MG63 (cell line): Measurements from ENCODE around the gene VAMP2. TPM values are rescaled to one million over a fixed set of nuclear protein-coding genes. Genes with fewer than 3 reads are reported as not detected.
A peak's percentile ranks its signal among the peaks of the same experiment; 100 is the strongest.

Source experiments
- DNase-seq: peaks from one replicate; pipeline ENCODE4 v3.0.0-alpha.2; 2020
- H3K27me3 ChIP-seq: fragments of 250-450 bp; sonication (Bioruptor Pico); 2 replicates; pipeline ENCODE4 v1.5.1; 2020; ENCODE audit warnings: mild to moderate bottlenecking, moderate library complexity
- H3K36me3 ChIP-seq: fragments of 250-450 bp; sonication (Bioruptor Pico); 2 replicates; pipeline ENCODE4 v1.5.1; 2020; ENCODE audit warnings: mild to moderate bottlenecking, moderate library complexity
- H3K4me3 ChIP-seq: fragments of 250-450 bp; sonication (Bioruptor Pico); 2 replicates; pipeline ENCODE4 v1.5.1; 2020; ENCODE audit warnings: mild to moderate bottlenecking, moderate library complexity
- H3K9me3 ChIP-seq: fragments of 250-450 bp; sonication (Bioruptor Pico); 2 replicates; pipeline ENCODE4 v1.5.1; 2020; ENCODE audit warnings: mild to moderate bottlenecking, moderate library complexity
- total RNA-seq: library from RNA; depleted of rRNA; stranded (reverse); fragments of >200 nt; shearing (Covaris generic); gene quantifications from 2 replicates; pipeline ENCODE4 v1.2.3, GENCODE V29; 2014; ENCODE audit warnings: low replicate concordance

VAMP2 gene
- total RNA-seq, 1 experiment from 2014 or later = 3.2 TPM

DNA sequence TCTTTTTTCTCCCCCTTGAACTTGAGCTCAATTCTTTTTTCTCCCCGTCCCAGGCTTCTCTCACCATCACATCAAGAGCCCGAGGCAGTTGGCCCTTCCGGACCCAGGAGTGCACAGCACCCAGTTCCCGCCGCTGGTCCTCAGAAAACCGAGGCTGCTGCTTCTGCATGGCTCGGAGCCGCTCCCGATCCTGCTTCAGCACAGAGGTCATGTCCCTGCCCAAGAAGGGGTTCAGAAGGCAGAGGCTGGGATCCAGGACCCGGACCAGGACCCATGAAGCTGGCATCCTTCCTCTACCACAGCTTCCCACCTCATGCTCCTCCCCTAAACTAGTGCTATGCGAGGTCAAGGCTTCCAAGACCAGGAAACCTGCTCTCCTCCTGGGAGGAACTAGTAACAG, 21.0 kb downstream of the VAMP2 start:
- H3K27me3 ChIP-seq = no peaks in the 10 kb centered on the region
- H3K4me3 ChIP-seq = no peak overlapping the region
- no peak for DNase-seq
- no peaks in the 10 kb centered on the region for H3K9me3 ChIP-seq
- H3K36me3 ChIP-seq = no peaks in the 10 kb centered on the region; the same call in none of the 2 replicates

DNA sequence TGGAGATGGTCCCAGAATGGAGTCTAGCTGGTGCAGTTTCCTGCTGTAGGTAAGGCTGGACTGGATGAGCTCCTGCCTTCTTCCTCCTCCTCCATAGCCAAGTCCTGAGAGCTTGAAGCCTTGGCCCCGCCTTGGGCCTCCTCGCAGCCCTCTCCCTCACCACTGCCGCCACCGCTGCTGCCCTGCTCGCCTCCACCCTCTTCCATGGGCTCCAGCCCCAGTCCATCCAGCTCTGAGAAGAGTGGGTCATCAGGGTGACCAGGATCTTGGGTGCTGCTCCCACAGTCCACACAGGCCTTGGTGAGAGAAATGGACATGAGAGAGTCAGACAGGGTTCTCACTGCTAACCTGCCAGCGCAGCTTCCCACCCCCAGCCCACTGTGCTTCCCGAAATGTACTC, 21.7 kb downstream of the VAMP2 start:
- H3K36me3 ChIP-seq = no peaks in the 10 kb centered on the region; the same call in none of the 2 replicates
- H3K4me3 ChIP-seq = no peak overlapping the region
- no peak for DNase-seq
- H3K9me3 ChIP-seq = no peaks in the 10 kb centered on the region
- no peaks in the 10 kb centered on the region for H3K27me3 ChIP-seq

DNA sequence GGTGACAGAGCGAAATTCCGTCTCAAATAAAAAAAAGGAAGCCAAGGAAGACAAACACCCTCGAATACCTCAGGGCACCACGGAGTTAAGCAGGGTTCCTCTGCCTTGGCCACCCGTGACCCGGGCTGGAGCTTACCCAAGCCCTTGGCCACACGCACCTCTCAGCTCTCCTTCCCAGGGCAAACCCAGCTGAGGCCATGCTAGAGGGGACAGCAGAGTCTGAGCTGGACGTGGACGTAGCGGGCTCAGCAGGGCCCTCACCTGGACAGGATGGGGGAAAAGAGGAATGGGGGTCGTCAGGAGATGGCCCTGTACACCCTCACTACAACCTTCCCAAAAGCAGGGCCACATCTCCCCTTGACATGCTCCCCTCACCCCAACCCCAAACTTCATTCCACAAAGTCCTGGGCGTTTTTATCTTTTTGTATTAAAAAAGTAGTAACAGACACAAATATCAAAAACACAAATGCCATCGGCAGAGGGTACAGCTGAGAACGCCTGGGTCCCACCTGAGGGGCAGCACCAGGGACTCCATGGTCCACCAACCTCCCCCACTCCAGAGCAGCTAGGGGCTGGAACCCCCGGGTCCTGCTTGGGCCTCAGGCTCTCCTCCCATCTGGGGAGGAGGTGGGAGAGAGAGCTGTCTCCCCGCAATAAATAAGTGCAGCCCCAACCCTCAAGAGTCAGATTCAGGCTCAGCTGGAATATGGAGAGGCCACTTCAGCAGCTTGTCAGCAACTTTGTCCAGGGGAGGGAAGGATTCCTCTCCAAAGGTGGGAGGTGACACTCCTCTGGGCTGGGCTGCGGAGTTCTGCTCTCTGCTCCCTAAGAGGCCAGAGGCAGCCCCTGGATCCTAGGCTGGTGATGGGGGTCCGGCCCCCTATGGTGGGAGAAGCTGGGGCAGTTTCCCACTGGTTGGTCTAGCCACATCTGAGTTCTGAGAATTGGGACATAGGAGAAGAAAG, 22.4 kb downstream of the VAMP2 start:
- DNase-seq = no peak
- no peak overlapping the region for H3K4me3 ChIP-seq
- no peaks in the 10 kb centered on the region for H3K27me3 ChIP-seq
- no peaks in the 10 kb centered on the region; the same call in 1 of the 2 replicates for H3K36me3 ChIP-seq
- H3K9me3 ChIP-seq = no peaks in the 10 kb centered on the region

DNA sequence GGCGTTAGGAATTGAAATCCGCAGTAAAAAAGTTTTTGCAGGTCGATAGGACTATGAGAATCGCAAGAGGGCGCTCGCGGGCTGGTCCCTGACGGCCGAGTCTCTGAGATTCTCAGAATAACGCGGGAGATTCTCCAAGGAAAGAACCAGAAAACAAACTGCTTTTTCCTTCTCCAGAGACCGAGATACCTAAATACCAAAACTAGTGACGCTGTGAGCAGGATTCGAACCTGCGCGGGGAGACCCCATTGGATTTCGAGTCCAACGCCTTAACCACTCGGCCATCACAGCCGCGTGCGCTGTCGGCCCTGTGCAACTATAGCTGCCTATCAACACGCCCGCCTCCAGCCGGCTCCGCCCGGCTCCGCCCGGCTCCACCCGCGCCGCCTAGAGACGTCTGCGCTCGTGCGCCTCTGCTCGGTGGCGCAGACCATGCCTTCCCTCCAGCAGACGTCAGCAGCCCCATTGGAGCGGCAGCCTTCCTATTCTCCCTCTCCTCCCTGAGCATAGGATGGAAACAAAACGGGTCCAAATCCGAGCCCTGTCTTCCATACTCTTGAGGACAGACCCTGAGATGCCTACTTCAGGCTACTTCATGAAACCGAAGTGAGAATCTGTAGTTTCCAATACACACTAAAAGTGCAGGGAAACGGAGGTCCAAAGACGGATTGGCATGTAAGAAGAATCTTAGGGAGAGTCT, 23.9 kb downstream of the VAMP2 start:
- Histone ChIP-seq H3K36me3 (no peaks in the 10 kb centered on the region), H3K9me3 (no peaks in the 10 kb centered on the region), H3K4me3 (peak overlapping the region; percentile 54), H3K27me3 (no peaks in the 10 kb centered on the region)
- DNase-seq = peak; percentile 94

DNA sequence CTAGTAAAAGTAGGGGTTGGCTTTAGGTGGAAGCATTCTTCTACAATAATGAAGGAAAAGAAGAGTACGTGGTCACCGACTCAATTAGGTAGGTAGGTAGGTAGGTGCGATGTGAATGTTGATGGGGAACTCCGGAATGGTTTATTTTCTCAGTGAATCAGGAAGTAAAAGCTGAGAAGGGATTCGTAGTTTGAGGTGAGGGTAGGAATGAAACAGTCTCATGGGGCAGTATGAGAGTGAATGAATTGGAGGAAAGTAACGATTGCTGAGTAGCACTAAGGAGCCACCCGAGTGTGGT, 24.4 kb downstream of the VAMP2 start:
- no peaks in the 10 kb centered on the region for H3K9me3 ChIP-seq
- H3K4me3 ChIP-seq = peak overlapping the region; percentile 44
- no peak for DNase-seq
- H3K36me3 ChIP-seq = no peaks in the 10 kb centered on the region
- no peaks in the 10 kb centered on the region for H3K27me3 ChIP-seq

DNA sequence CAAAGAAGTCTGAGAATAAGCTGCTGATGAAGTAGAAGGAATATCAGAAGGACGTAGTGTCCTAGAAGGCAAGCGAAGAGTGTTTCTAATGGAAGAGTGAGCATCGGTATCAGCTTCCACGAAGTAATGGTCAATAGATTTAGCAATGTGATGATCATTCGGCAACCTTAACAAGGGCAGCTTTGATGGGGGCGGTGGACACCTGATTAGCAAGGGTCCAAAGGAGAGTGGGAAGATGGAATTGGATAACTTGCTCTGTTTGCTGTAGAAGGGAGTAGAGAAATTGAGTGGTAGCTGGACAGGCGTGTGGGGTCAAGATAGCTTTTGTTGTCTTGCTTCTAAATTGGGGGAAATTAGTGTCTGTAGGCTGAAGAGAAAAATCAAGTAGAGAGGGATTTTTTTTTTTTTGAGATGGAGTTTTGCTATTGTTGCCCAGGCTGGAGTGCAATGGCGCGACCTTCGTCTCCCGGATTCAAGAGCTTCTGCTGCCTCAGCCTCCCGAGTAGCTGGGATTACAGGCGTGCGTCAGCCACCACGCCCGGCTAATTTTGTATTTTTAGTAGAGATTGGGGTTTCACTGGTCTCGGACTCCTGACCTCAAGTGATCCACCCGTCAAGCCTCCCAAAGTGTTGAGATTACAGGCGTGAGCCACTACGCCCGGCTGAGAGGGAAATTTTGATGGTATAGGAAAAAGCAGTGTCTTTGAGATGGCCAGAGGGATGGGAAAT, 24.9 kb downstream of the VAMP2 start:
- Histone ChIP-seq H3K9me3 (no peaks in the 10 kb centered on the region), H3K4me3 (peak overlapping the region; percentile 44), H3K27me3 (no peaks in the 10 kb centered on the region), H3K36me3 (no peaks in the 10 kb centered on the region)
- no peak for DNase-seq

DNA sequence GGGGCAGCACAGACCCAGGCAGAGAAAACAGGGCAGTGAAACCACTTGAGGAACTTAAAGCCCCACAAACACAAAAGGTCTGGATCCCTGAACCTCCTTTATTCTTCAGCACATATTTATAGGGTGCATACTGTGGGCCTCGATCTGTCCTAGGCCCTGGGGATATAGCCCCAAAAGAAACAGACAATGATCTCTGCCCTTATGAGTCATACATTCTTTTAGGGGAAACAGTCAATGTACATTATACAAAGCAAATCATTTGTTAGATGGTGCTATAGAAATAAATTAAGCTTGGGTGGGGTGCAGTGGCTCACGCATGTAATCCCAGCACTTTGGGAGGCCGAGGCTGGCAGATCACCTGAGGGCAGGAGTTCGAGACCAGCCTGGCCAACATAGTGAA, 28.8 kb downstream of the VAMP2 start:
- Histone ChIP-seq H3K4me3 (no peak overlapping the region), H3K27me3 (no peaks in the 10 kb centered on the region), H3K9me3 (no peaks in the 10 kb centered on the region), H3K36me3 (no peaks in the 10 kb centered on the region)
- no peak for DNase-seq

DNA sequence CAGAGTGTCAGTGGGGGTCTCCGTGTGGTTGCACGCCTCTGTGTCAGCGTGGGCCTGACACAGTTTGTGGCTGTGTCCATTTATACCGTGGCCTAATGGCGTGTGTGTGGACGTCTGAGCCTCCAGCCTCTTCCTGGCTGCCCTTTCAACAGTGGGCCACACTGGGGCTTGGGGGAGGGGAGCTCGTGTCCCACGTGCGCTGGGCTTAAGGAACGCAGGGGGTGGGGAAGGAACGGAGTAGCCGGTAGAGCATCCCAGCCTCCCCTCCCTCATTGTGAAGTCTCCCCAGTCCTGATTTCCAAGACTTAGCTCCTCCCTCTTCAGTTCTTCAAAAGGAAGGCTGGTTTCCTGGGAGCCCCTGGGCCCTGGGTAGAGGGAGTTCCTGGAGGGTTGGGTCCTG, 29.3 kb downstream of the VAMP2 start:
- H3K36me3 ChIP-seq = no peaks in the 10 kb centered on the region
- H3K4me3 ChIP-seq = no peak overlapping the region
- DNase-seq = no peak
- H3K9me3 ChIP-seq = no peaks in the 10 kb centered on the region
- no peaks in the 10 kb centered on the region for H3K27me3 ChIP-seq

DNA sequence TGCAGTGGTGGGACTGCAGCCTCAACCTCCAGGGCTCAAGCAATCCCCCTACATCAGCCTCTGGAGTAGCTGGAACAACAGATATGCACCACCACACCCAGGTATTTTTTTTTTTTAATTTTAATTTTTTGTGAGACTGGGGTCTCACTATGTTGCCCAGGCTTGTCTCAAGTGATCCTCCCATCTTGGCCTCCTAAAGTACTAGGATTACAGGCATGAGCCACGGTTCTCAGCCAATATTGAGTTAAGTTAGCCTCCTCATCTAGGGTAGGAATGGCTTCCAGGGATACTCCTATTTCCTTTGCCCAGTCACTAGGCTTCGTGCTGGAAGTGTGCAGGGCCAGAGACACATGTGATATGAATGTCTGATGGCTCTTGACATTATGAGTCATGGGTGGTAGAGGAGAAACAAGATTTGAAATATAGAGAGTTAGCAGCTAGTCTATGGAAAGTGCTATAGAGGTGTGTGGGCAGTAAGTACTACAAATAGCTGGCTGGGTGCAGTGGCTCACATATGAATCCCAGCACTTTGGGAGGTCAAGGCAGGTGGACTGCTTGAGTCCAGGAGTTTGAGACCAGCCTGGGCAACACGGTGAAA, 30.8 kb downstream of the VAMP2 start:
- DNase-seq = no peak
- H3K9me3 ChIP-seq = no peaks in the 10 kb centered on the region
- H3K4me3 ChIP-seq = no peak overlapping the region
- H3K36me3 ChIP-seq = no peaks in the 10 kb centered on the region
- H3K27me3 ChIP-seq = no peaks in the 10 kb centered on the region

DNA sequence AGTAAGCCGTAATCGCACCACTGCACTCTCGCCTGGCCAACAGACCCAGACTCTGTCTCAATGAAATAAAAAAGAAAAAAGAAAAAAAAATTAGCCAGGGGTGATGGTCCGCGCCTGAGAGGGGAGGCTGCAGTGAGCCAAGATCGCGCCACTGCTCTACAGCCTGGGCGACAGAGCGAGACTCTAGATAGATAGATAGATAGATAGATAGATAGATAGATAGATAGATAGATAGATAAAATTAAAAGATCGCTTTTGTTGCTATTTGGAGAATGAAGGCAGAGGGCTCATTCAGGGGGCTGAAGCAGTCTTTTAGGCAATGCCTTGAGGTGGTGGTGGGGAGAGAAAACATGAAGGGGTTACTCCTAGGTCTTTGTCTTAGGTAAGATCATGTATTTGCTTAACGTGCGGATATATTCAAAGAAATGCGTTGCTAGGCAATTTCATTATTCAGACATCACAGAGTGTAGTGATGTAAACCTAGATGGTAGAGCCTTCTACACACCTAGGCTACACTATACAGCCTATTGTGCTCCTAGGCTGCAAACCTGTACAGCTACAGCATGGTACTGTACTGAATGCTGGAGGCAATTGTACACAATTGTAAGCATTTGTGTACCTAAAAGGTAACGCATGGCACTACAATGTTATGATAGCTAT, 34.5 kb downstream of the VAMP2 start:
- H3K4me3 ChIP-seq = peak overlapping the region; percentile 80; the same call in 1 of the 2 replicates
- H3K36me3 ChIP-seq = no peaks in the 10 kb centered on the region
- peaks cover 22% of the 10 kb centered on the region for H3K27me3 ChIP-seq
- H3K9me3 ChIP-seq = no peaks in the 10 kb centered on the region
- DNase-seq = no peak

DNA sequence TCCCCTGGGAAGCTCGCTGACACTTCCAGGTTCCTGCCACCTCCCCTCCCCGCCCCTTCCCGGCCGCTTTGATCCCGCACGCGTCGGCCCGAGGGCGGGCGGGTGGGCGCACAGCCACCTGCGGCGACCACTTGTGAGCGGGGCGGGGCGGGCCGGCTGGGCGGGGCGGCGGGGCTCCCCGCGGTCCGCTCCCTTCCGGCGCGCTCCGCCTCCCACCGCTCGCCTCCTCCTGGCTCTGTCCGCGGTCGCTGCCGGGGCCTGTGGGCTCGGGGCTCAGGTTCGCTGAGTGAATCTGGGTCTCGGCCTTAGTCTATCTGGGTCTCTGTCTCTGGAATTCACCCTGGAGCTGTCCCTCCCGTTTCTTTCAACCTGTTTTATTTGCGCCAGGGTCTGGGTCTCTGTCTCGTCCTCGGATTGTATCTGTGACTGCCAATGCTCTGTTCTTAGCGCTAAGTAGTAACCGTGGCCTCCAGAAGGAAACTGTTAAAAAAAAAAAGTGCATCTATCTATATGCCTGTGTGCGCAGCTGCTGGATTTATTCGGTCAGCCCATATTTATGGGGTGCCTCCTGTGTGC, 36.2 kb downstream of the VAMP2 start:
- H3K4me3 ChIP-seq = peak overlapping the region; percentile 80
- peak; percentile 62 for DNase-seq
- no peaks in the 10 kb centered on the region for H3K9me3 ChIP-seq
- no peaks in the 10 kb centered on the region for H3K36me3 ChIP-seq
- H3K27me3 ChIP-seq = peaks cover 28% of the 10 kb centered on the region

DNA sequence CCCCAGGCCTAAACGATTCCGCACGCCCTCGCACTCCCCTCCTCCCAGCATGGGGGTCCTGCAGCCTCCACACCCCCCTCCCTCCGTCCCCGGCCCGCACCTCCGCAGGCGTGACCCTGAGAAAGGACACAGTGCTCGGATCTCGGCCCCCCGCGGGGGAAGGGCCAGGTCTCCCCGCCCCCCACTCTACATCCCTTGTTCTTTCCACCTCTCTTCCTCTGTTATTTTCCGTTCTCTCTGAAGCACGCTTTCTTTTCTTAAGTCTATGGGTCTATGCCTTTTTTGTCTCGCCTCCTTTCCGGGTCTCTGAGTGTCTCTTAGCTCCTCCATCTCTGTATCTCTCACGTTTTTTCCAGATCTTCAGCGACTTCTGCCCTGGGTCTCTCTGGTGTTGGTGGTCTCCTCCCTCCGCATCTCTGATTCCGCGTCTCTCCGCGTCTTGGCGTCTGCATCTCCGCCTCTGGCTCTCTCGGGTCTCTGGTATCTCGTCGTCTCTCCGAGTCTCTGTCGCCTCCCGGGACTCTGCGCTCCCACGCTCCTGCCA, 36.7 kb downstream of the VAMP2 start:
- peak; percentile 36 for DNase-seq
- Histone ChIP-seq H3K27me3 (peaks cover 28% of the 10 kb centered on the region), H3K9me3 (no peaks in the 10 kb centered on the region), H3K4me3 (peak overlapping the region; percentile 80), H3K36me3 (no peaks in the 10 kb centered on the region)

DNA sequence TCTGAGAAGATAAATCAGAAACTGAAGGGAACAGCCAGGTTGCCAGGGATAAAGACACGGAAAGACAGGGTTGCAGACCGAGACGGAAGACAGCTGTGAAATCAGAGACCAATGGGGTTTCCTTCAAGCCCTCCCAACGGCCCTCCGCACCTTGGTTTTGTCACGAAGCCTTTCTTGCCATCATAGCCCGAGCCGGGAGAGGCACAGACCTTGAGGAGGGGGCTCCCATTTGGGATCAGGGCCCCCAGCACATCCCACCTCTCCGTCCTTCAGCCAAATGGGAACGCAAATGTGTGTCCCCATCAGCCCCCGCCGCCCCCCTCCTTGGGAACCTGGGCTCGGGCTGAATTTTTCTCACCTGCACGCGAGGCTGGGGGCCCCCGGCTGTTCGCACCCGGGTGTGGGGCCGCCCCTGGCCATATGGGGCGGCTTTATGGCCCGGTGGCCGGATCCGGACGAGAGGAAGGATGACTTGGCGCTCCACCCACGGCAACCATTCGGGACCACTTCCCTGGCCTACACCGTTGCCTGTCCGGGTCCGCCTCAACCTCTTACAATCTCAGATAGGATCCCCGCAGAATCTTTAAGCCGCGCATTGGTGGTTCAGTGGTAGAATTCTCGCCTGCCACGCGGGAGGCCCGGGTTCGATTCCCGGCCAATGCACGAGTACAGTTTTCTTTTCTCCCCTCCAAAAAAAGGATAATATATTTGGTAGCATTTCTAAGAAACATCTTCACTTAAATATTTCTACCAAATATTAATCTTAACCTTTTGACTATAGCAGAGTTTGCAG, 37.4 kb downstream of the VAMP2 start:
- peak overlapping the region; percentile 80 for H3K4me3 ChIP-seq
- peak; percentile 68 for DNase-seq
- H3K27me3 ChIP-seq = peaks cover 28% of the 10 kb centered on the region
- no peaks in the 10 kb centered on the region for H3K9me3 ChIP-seq
- no peaks in the 10 kb centered on the region for H3K36me3 ChIP-seq

DNA sequence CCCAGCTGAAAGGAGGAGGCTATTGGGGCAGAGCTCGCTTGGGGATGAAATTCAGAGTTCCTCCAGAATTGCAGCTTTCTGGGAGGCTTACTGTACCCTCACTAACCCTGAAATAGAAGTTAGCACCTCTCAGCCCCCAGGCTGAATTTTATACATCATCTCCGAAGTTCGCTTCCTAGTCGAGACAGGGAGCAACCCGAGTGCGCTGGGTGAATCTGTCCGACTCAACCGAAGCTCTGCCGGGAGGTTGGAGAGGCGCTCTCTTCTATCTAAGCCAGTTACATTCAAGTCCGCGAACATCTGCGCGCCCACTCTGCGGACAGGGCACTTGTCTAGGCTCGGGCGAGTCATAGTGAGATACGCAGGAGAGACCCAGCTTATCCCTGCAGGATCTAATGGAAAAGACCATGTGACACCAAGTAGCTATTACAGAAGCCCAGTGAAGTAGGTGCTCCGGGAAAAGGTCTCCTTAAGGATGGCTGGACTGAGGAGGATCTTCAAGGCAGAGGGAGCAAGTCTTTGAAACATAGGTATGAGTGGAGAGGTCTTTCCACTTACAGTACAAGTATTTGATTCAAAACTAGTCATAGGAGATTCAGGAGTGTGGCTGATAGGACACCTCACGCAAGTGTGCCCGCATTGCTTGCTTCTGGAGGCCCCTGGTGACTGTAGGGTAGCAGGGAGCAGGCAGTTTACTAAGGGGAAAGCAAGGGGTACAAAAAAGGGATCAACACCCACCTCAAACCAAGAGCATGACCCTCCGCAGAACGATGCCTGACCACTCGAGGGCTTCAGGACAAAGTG, 38.2 kb downstream of the VAMP2 start:
- peak overlapping the region; percentile 80 for H3K4me3 ChIP-seq
- no peaks in the 10 kb centered on the region for H3K36me3 ChIP-seq
- DNase-seq = no peak
- H3K27me3 ChIP-seq = peaks cover 28% of the 10 kb centered on the region
- no peaks in the 10 kb centered on the region for H3K9me3 ChIP-seq
